K562 (cell line): ENCODE data around the gene DZIP1. TPM values are rescaled to one million over a fixed set of nuclear protein-coding genes. Genes with fewer than 3 reads are reported as not detected.
A peak's percentile ranks its signal among the peaks of the same experiment; 100 is the strongest.

Experiments used
- ATAC-seq: fragments of 200-7000 bp; cut with Tn5 transposase; 3 replicates; pipeline ENCODE4 v1.9.1; 2020; ENCODE audit warnings: moderate library complexity
- BruUV-seq: library from RNA; stranded (reverse); fragments of 400-500 nt; replicated peaks from 2 replicates; lab custom pipeline; 2021; lab: Mats Ljungman, UMichigan
- CTCF ChIA-PET: fragments of 300-600 bp; formaldehyde crosslinking; extraction: SDS; loops from one replicate; lab custom pipeline; 2021; ENCODE audit warnings: low intra/inter-chr PET ratio; lab: Yijun Ruan, JAX
- POLR2A ChIA-PET: fragments of 300-600, 350-650 bp; sonication (Branson Sonifier 250); formaldehyde crosslinking; extraction: SDS; loops from one replicate; lab custom pipeline; 2021; ENCODE audit warnings: antibody characterized with exemption, inconsistent platforms; lab: Yijun Ruan, JAX
- DNase-seq, 4 experiments: peaks; one replicate each; pipeline versions ENCODE4 v3.0.0 to v3.0.0-alpha.2; 2011 to 2018; ENCODE audit warnings: low spot score in 3 of 4, mixed read lengths in 3 of 4; ENCODE audit errors: extremely low read depth in 1 of 4
- FAIRE-seq: peaks from 2 replicates; lab custom pipeline; 2011; peaks lifted over from hg19 to GRCh38; lab: Jason Lieb, UNC
- H2AFZ ChIP-seq: 2 replicates; pipeline ENCODE4 v1.6.0; 2011; ENCODE audit warnings: low read depth, low read length, control low read depth, inconsistent platforms
- H3K27ac ChIP-seq: fragments of 200-600 bp; 3 replicates; pipeline ENCODE4 v1.8.0; 2011; ENCODE audit warnings: low read depth, mild to moderate bottlenecking, control low read depth, inconsistent platforms, low read length, moderate library complexity, mixed read lengths; ENCODE audit errors: extremely low read depth
- H3K27me3 ChIP-seq, 2 experiments: fragments of 300-600 bp in 1 of 2; 2 replicates in 1 of 2; 3 replicates in 1 of 2; pipeline versions ENCODE4 v1.6.0 to v1.8.0; 2011; ENCODE audit warnings: inconsistent platforms in 2 of 2, low read length in 2 of 2, mild to moderate bottlenecking in 1 of 2, mixed read lengths in 1 of 2, moderate library complexity in 1 of 2; ENCODE audit not compliant: control insufficient read depth in 2 of 2, insufficient read depth in 2 of 2
- H3K36me3 ChIP-seq: fragments of 300-600 bp; 3 replicates; pipeline ENCODE4 v1.8.0; 2011; ENCODE audit warnings: mild to moderate bottlenecking, low read length, inconsistent platforms; ENCODE audit not compliant: control insufficient read depth, insufficient read depth
- H3K4me1 ChIP-seq, 2 experiments: fragments of 200-600 bp in 1 of 2; replicated peaks in 1 of 2; 2 replicates in 1 of 2; 3 replicates in 1 of 2; pipeline versions ENCODE4 v1.5.1 to v1.8.0; 2011; ENCODE audit warnings: inconsistent platforms in 2 of 2, low read length in 2 of 2, mild to moderate bottlenecking in 1 of 2, mixed read lengths in 1 of 2, moderate library complexity in 1 of 2; ENCODE audit not compliant: control insufficient read depth in 2 of 2, insufficient read depth in 2 of 2
- H3K4me2 ChIP-seq: 2 replicates; pipeline ENCODE4 v1.6.1; 2011; ENCODE audit warnings: low read length, control low read depth, inconsistent platforms, mixed read lengths; ENCODE audit not compliant: insufficient read depth
- H3K4me3 ChIP-seq: fragments of 200-600 bp; sonication (generic), shearing (Covaris generic); 2 replicates; pipeline ENCODE4 v1.5.1; 2016; ENCODE audit warnings: control low read depth, inconsistent platforms
- H3K79me2 ChIP-seq: fragments of 200-600 bp; 3 replicates; pipeline ENCODE4 v1.8.0; 2011; ENCODE audit warnings: low read length, inconsistent platforms; ENCODE audit not compliant: control insufficient read depth, insufficient read depth
- H3K9ac ChIP-seq, 2 experiments: 2 replicates each; pipeline versions ENCODE4 v1.6.0 to v1.6.1; 2011; ENCODE audit warnings: low read depth in 2 of 2, low read length in 2 of 2, control low read depth in 1 of 2, inconsistent platforms in 1 of 2, mild to moderate bottlenecking in 1 of 2, mixed read lengths in 1 of 2; ENCODE audit not compliant: insufficient read depth in 1 of 2
- H3K9me1 ChIP-seq: one replicate; pipeline ENCODE4 v1.6.0; 2011; ENCODE audit warnings: inconsistent platforms, mild to moderate bottlenecking, low read length, moderate library complexity; ENCODE audit not compliant: control insufficient read depth, insufficient read depth
- H3K9me3 ChIP-seq: replicated peaks from 2 replicates; pipeline ENCODE4 v1.5.1; 2011; ENCODE audit warnings: low read depth, low read length, inconsistent platforms; ENCODE audit not compliant: control insufficient read depth, insufficient read depth
- H4K20me1 ChIP-seq: replicated peaks from 2 replicates; pipeline ENCODE4 v1.6.1; 2011; ENCODE audit warnings: low read length, inconsistent platforms, mixed read lengths; ENCODE audit not compliant: control insufficient read depth, insufficient read depth
- BDP1 ChIP-seq: IDR thresholded peaks from 3 replicates; pipeline ENCODE4 v1.6.1; 2011; ENCODE audit not compliant: insufficient read length, insufficient read depth
- CREB1 ChIP-seq, 2 experiments: sonication (generic) in 1 of 2; formaldehyde crosslinking in 1 of 2; IDR thresholded peaks; 2 replicates each; pipeline versions ENCODE4 v1.6.1 to v1.8.0; 2012 to 2022; ENCODE audit warnings: inconsistent platforms in 1 of 2, mild to moderate bottlenecking in 1 of 2, missing genetic modification reagents in 1 of 2, moderate library complexity in 1 of 2
- FOXP1 ChIP-seq: sonication (generic); formaldehyde crosslinking; IDR thresholded peaks from 2 replicates; pipeline ENCODE4 v1.8.0; 2022; ENCODE audit warnings: mild to moderate bottlenecking, missing genetic modification reagents
- MITF ChIP-seq: IDR thresholded peaks from 2 replicates; pipeline ENCODE4 v1.6.1; 2014; ENCODE audit warnings: antibody characterized with exemption
- PHB2 ChIP-seq: fragments of 450-650 bp; IDR thresholded peaks from 2 replicates; pipeline ENCODE4 v1.6.1; 2017; ENCODE audit warnings: low read depth
- POLR2AphosphoS5 ChIP-seq: IDR thresholded peaks from 2 replicates; pipeline ENCODE4 v1.6.1; 2011; ENCODE audit warnings: mild to moderate bottlenecking, low read depth, low read length, moderate library complexity; ENCODE audit not compliant: control insufficient read depth, insufficient read depth
- RFX1 ChIP-seq: fragments of 450-650 bp; IDR thresholded peaks from 2 replicates; pipeline ENCODE4 v1.6.1; 2016; ENCODE audit warnings: mild to moderate bottlenecking, moderate library complexity
- TEAD2 ChIP-seq: fragments of 450-650 bp; IDR thresholded peaks from 2 replicates; pipeline ENCODE4 v1.6.1; 2016; ENCODE audit warnings: missing genetic modification characterization, control low read depth, missing compliant biosample characterization
- WGBS: fragments of 100-300 bp; shearing (Covaris generic); methylation state at CpG from one replicate; pipeline ENCODE4 v1.1.6; 2016; ENCODE audit warnings: low coverage, mixed read lengths; ENCODE audit not compliant: insufficient coverage; ENCODE audit errors: missing lambda C conversion rate; 5-methylcytosine and 5-hydroxymethylcytosine counted together
- in situ Hi-C: fragments of 300-500 bp; cut with MboI; formaldehyde crosslinking; loops from 4 replicates; pipeline ENCODE4 v1.15.0; 2018; ENCODE audit warnings: inconsistent platforms, mixed read lengths
- intact Hi-C: fragments of 100-400 bp; cut with micrococcal nuclease; formaldehyde crosslinking; loops from 2 replicates; pipeline ENCODE4 v1.14.2; 2022
- polyA plus RNA-seq, 8 experiments: library from polyadenylated mRNA; depleted of rRNA in 4 of 8; stranded (reverse) in 5 of 8; unstranded in 3 of 8; fragments of >200 nt; fragmentation: Nextera tagmentation in 2 of 8; fragmentation: Illumina TruSeq in 1 of 8; extraction: Ambion mirVana in 2 of 8; extraction: Trizol in 1 of 8; gene quantifications; 2 replicates each; pipeline versions ENCODE4 v1.2.1 to v1.2.3, GENCODE V29; 2011 to 2014; ENCODE audit warnings: inconsistent platforms in 1 of 8, missing spikeins in 1 of 8
- total RNA-seq, 7 experiments: library from RNA; depleted of rRNA in 6 of 7; stranded (reverse); fragments of >200 nt in 6 of 7; fragmentation: Illumina TruSeq in 2 of 7; extraction: Trizol in 2 of 7; gene quantifications; 2 replicates each; pipeline versions ENCODE4 v1.2.1 to v1.2.3, GENCODE V29; 2011 to 2021; ENCODE audit warnings: low replicate concordance in 1 of 7

The DZIP1 gene
- total and polyA plus RNA-seq, 9 of the 15 experiments (the other 6 are each of a cell fraction or from before 2014, with no cell fraction given): 0.07 TPM; not detected in 8

- Histone ChIP-seq H3K27ac (no peak within 1 kb of the TSS), H3K4me3 (no peak within 1 kb of the TSS), H4K20me1 (no peaks in the 10 kb centered on the region), H3K4me2 (no peak within 1 kb of the TSS), H2AFZ (no peak within 1 kb of the TSS), H3K79me2 (no peaks in the 10 kb centered on the region), H3K4me1 (peaks cover 0 to 7% of the 10 kb centered on the region in 2 experiments; a peak in 2 of 5 replicates), H3K9me3 (no peaks in the 10 kb centered on the region), H3K9me1 (no peaks in the 10 kb centered on the region), H3K36me3 (no peaks in the 10 kb centered on the region), H3K27me3 (peaks cover 22 to 32% of the 10 kb centered on the region in 2 experiments), H3K9ac (no peak within 1 kb of the TSS)
- ATAC-seq (peak; percentile 70), FAIRE-seq (no peak), DNase-seq (peak in 3 of 4 experiments; percentile 11 to 22 (median 13))
- ChIA-PET POLR2A (no interaction called here), CTCF (no interaction called here)
- TF ChIP-seq MITF (no peak), CREB1 (IDR thresholded peaks at IDR 0.05) (no peak), CREB1 (CRISPR knock-in tag; IDR thresholded peaks at IDR 0.05) (no peak), TEAD2 (no peak), POLR2AphosphoS5 (no peak), BDP1 (no peak), FOXP1 (CRISPR knock-in tag) (no peak), PHB2 (no peak), RFX1 (no peak)
- intact Hi-C loops: loop anchor here (10.0 kb wide), 1 partner anchor 58 kb away; no protein-coding TSS in a partner anchor
- no TSS peak for BruUV-seq
- 5% methylated on average over 3 of the region's 70 CpGs for WGBS
- in situ Hi-C loops: no loop called here
Measured at GRCh38 chr13:95552539-95553441, 91.7 kb downstream of the DZIP1 start, which contains the start of gene CLDN10. TSS of gene CLDN10 (plus strand) at chr13:95552720. CDS start at chr13:95552754, 34 bp downstream.
